GM21515 (cell line): ENCODE measurements around the gene HTT.

Experiments
- ATAC-seq: cut with Tn5 transposase; IDR thresholded peaks from one replicate; pipeline ENCODE4 v1.9.1; 2021; ENCODE audit not compliant: unreplicated experiment

HTT gene

DNA sequence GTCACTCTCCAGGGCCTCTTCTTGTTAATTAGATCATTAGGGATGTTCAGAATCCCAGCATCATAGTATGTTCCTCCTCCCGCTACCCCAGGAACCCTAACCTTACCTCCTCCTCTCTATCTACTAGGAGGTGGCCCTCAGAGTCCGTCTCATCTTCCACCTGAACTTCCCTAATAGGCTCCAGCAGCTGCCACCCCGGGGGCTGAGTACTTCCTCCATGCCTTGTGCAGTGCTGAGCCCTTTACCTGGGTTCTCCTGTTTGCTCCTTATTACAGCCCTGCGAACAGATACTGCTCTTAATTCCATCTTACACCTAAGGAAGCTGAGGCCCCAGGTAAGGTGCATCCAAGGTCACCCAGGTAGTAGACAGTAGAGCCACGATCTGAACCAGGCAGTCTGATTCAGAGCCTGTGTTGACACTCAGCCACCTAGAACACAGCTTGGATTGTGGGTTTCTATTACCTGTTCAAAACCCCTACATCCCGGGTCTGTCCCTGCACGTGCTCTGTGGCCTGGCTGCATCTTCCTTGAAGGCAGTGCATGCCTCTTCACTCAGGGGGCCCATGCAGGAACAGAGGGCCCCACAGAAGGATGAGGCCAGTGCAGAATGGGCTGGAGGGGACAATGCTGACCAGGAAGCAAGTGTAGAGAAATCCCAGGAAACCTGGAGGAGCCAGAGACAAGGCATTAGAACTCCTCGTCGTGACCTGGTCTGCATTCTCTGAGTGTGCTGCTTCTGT is 123.1 kb downstream of the HTT start:
- no peak for ATAC-seq

DNA sequence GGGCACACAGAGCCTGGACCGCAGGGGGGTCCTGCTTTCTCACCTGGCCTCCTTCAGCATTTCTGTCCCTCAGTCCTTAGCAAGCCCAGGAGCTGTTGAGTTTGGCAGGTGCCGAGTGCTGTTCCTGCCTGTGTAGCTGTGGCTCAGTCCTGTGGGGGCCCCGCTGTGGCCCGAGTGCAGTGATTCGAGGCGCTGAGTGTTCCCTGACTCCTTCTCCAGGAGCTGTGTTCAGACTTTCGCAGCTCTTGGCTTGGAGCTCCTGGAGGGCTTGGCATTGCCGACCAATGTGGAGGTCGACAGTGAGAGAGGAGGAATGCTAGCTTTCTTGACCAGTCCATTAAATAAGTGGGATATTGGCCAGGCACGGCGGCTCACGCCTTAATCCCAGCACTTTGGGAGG is 124.4 kb downstream of the HTT start:
- ATAC-seq = no peak

DNA sequence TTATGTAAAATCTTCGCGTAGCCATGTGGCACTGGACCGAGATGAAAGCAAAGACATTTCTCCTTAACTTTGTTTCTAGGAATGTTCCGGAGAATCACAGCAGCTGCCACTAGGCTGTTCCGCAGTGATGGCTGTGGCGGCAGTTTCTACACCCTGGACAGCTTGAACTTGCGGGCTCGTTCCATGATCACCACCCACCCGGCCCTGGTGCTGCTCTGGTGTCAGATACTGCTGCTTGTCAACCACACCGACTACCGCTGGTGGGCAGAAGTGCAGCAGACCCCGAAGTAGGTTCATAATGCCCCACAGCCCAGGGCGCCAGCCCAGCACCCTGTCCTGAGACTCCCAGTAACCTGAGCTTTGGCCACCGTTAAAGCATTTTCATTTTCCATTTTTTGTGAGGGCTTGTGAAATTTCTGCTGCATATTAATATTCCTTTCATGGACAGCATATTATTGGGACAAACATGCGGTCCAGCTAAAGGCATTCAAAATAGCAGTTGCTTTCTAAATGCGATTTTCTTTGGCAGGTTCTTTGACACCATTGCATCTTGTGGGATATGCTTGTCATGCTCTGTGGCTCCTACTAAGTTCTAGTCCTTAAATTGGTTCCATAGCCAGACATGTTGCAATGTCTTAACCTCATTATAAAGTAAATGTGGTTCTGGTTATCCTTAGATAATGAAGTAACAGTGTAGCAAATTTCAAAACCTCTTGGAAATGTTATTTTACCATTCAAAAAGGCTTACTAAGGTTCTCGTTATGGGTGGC is 125.4 kb downstream of the HTT start:
- no peak for ATAC-seq

DNA sequence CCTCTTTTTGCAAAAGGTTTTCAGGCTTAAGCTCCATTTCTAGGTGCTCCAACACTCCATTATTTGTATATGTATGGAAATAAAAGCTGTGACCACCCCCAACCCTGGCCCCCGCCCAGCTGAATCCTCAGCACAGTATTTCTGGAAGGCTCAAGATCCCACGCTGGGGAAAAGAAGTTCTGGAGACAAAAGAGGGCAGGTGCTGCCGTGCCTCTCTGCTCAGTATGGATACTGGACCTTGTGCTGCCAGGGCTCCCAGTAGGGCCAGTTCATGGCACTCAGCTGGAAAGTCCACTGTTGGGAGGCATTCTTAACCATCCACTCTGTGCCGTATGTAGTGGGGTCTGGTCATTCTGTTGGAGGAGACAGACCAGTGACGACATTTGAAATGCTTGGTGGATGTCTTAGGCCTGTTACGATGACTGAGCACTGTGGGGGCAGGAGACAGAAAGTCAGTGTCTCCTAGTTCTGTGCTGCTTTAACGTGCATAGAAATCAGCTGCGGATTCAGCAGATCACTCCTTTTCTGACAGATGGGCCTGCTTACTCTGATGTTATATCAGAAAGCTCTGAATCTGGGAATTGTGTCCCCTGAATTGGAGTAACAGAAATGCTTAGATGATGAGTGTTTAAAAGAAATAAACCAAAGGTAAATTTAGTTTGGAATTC is 126.1 kb downstream of the HTT start:
- no peak for ATAC-seq

DNA sequence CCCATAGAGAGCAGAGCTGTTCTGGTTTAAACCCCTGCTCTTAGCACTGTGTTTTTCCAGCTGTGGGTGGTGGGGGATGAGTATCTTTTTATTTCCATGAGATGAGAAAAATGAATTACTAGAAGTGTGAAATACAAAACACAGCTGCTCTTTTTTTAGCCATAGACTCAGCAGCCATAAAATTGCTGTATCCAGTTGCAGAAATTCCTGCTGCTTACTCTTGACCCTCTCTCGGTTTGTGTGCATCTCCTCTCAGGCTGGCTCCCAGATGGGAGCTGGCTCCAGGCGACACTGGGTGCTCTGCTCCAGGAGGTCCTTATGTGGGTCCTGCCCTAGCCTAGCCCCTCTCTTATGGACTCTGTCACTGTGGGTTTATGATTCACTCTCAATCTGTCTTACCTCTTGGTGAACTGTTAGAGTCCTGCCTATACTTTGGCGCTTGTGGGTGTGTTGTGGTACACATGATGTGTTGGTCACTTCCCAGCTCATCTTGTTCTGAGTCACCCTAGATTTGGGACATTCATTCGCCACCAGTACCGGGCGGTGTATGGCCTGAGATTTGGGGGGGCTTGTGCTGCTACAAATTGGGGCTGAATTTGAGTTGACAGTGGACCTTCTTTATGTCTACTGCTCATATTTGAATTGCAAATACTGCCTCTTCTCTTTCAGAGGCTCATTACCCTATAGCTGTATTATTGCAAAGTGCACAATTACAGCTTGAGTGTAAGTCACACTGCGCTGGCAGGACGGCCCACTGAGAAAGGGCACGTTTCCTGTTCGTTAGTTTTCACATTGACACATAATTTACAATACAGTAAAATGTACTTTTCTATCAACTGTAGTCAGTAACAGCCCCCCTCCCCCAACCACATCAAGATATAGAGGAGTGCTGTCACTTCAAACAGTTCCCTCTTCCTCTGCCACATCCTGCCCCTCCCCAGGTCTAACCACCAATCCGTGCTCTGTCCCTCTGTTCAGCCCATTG is 127.5 kb downstream of the HTT start:
- peak; percentile 53 for ATAC-seq

DNA sequence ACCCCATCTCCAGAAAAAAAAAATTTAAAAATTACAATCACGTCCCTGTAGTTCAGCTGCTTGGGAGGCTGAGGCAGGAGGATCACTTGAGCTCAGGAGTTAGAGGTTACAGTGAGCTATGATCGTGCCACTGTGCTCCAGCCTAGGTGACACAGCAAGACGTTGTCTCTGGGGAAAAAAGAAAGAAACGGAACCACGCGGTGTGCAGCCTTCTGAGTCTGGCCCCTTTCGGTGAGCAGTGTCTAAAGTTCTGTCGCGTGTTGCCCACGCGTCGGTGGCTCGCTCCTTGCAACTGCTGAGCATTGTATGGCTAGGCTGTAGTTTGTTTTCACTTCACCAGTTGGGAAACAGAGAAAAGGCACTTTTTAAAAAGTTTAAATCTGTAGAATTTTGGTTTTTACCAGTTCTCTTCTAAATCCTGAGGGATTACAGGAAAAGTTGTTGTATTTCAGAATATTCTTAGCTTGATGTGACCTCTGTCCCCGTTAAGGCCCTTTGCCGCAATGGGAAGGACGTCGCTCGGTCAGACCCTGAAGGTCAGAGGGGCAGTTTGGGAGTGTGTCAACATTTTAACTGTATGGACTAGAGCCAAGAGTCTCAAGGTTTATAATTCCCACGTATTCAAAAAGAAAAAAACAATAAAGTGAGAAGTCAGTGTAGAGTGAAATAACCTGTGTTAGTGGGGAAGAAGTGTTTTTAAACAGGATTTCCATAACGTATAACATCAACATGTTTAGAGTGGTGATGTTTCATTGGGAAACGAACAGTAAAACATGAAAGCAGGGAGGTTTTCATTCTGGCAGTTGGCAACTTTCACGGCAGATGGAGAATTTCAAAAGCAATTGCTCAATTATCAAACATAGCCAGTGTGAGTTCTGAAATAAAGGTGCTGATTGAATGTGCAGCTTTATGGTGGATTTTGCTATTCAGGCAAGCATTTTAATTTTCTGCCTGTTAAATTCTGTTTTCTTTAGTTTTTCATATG is 128.6 kb downstream of the HTT start:
- ATAC-seq = no peak

DNA sequence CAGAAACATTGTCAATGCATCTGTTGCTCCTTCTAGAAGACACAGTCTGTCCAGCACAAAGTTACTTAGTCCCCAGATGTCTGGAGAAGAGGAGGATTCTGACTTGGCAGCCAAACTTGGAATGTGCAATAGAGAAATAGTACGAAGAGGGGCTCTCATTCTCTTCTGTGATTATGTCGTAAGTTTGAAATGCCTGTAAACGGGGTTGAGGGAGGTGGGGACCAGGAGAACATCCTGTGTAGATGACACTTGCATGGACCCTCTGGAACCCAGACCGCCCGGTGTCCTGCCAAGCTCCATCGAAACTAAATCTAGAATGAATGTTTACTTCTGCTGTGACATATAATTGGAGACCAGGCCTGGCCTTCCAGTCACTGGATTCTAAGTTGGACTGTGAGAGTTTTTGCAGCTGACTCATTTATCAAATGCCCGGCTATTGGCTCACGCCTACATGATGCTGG is 129.5 kb downstream of the HTT start:
- no peak for ATAC-seq

DNA sequence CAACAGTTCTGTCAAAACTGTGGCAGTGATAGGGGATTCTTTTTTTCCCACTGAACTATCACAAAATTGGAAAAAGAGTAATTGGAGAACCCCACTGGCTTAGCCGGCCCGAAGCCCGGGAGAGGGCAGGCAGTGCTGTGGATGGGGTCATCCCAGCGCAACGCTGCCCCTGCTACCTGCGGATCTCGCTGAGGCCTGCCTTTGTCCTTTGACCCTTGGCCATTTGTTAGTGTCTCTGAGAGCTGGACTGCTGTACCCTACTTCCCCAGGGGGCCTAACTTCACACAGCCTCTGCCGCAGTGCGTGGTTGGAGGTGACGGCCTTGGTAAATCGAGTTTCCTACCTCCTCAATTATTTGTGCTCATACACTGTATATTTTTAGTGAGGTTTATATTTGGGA is 131.5 kb downstream of the HTT start:
- ATAC-seq = no peak

DNA sequence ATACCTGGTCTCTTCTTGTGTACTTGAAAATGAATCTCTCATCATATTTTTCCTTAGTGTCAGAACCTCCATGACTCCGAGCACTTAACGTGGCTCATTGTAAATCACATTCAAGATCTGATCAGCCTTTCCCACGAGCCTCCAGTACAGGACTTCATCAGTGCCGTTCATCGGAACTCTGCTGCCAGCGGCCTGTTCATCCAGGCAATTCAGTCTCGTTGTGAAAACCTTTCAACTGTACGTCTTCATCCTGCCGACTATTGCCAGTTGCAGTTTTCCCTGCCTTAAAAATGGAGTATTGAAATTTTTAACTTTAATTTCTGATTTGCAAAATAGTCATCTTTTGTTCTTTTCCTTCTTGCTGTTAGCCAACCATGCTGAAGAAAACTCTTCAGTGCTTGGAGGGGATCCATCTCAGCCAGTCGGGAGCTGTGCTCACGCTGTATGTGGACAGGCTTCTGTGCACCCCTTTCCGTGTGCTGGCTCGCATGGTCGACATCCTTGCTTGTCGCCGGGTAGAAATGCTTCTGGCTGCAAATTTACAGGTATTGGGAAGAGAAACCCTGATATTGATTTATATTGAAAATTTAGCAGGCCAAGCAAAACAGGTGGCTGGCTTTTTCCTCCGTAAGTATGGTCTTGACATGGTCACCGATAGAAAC is 132.1 kb downstream of the HTT start:
- no peak for ATAC-seq

DNA sequence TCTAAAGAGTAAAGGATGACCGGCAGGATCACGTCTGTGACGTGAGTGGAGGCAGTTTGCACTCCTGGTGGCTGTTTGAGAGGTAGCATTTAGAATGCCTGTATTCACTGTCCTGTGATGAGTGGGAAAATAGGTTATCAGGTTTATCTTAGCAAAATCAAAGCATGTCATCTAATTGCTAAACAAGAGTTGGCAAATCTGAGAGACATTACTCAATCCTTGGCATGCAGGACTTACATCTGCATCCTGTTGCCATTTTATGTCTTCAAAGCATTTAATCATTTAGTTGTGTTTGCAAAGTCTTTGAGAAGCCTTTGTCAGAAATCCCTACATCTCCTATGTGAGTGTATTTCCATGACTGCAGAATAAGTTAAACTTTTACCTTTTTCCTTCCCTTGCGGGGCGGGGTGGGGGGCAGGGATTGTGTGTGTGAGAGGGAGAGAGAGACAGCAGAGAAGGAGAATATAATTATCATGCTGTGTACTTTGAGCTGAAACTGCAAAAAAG is 133.1 kb downstream of the HTT start:
- no peak for ATAC-seq

DNA sequence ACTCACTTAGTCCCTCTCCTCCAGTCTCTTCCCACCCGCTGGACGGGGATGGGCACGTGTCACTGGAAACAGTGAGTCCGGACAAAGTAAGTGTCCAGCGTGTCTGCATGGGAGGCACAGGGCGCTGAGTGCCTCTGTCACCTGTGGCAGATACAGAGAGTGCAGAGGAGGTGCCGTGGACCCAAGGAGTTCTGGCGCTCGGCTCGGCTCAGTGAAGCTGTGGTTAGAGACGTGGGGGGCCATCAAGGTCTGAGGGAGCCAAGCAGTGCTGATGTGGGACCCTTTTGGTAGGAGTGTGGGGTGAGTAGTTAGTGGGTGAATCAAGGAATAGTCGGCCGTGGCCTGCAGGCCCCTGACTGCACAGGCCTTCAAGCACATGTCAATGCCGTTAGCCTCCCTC is 134.3 kb downstream of the HTT start:
- no peak for ATAC-seq

DNA sequence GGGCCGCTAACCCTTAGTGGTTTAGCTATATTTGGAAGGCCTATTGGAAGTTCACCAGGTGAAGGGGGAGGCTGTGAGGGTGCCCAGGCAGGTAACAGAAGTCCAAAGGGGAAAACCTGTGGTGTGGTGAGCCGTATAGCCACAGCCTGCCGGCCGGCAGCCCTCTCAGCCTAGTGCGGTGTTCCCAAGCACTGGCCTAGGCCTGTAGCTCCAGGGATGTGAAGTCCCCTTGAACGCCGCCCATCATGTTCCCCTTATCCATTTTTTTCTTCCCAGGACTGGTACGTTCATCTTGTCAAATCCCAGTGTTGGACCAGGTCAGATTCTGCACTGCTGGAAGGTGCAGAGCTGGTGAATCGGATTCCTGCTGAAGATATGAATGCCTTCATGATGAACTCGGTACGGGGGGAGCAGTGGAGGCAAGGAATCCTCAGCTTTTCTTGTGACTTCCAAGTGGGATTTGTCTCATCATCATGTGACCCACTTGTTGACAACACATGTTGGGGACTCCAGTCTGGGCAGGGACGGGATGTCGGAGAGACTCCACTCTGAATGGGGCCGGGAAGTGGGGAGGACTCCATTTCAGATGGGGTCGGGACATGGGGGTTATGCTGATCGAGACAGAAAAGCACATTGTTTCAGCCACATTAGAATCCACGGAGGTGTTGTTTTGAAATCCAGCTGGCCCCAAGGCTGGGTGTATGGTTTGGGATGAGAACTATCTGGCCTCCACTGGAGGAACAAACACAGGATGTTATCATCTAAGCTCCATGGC is 135.3 kb downstream of the HTT start:
- ATAC-seq = no peak

DNA sequence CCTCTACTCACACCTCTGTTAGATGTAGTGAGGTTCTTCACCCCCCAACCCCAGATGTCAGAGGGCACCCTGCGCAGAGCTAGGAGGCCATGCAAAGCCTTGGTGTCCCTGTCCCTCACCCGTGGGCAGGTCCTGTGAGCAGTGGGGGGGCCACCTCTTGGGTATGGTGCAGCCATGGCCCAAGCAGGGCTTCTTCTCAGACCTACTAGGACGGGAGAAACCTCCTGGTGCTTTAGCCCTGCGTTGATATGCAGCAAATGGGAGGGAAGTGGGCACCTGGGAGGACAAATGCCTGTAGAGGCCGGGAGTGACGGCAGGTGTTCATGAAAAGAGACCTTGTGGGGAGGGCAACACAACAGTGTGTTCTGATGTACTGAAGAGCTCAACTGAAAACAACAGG is 136.0 kb downstream of the HTT start:
- no peak for ATAC-seq

DNA sequence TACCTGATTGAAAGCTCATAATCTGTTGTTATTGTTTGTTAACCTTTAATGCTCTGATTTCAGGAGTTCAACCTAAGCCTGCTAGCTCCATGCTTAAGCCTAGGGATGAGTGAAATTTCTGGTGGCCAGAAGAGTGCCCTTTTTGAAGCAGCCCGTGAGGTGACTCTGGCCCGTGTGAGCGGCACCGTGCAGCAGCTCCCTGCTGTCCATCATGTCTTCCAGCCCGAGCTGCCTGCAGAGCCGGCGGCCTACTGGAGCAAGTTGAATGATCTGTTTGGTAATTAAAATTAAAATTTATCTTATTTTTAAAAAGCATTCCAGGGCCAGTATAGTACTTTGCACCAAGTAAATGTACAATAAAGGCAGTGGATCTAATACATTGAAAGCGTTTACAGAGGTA is 137.4 kb downstream of the HTT start:
- no peak for ATAC-seq

DNA sequence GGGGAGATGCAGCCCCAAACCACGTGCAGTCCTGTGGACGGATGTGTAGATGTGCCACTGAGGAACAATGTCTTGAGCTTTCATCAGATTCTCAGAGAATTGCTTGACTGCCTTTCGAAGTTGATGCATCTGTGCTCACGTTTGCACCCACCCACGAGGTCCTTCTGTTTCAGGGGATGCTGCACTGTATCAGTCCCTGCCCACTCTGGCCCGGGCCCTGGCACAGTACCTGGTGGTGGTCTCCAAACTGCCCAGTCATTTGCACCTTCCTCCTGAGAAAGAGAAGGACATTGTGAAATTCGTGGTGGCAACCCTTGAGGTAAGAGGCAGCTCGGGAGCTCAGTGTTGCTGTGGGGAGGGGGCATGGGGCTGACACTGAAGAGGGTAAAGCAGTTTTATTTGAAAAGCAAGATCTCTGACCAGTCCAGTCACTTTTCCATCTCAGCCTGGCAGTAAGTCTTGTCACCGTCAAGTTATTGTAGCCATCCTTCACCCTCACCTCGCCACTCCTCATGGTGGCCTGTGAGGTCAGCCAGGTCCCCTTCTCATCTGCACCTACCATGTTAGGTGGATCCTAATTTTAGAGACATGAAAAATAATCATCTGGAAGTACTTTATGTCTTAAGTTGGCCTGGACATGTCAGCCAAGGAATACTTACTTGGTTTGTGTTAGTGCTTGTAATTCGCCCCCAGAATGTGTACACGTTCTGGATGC is 138.1 kb downstream of the HTT start:
- ATAC-seq = no peak

DNA sequence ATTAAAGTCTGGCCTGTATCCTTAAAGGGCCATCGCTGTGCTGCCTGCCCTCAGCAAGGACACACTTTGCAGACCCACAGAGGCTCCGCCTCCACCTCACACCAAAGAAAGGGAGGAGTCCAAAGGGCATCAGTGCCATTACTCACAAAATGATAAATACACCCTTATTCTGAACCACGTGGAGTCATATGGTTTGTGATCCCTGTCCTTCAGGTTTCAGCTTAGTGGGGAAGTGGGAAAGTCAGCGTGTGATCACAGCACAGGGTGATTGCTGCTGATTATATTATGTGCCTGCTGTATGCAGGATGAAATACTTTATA is 138.6 kb downstream of the HTT start:
- no peak for ATAC-seq

DNA sequence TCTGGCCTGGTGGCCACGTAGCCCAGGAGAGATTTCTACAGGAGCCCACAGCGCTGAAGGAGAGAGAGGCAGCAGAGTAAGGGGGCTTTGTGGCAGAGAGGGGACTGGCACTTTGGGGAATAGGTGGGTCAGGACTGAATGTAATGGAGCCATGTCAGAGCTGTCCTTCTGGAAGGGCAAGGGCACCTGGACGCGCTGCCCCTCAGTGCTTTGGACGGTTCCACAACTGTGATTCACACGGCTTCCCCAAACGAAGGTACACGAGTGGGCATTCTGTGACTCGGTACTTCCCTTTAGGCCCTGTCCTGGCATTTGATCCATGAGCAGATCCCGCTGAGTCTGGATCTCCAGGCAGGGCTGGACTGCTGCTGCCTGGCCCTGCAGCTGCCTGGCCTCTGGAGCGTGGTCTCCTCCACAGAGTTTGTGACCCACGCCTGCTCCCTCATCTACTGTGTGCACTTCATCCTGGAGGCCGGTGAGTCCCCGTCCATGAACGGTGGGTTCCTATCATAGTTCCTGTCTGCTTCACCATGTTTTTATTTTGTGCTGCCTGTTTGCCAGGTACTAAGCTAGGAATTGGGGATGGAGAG is 139.3 kb downstream of the HTT start:
- no peak for ATAC-seq
